PC-9 (cell line): Measurements from ENCODE around the gene HINT2. TPM values are rescaled to one million over a fixed set of nuclear protein-coding genes. Genes with fewer than 3 reads are reported as not detected.

Source experiments
- BruUV-seq: library from RNA; stranded (reverse); fragments of 400-500 nt; replicated peaks from 2 replicates; lab custom pipeline; 2021; lab: Mats Ljungman, UMichigan
- CTCF ChIA-PET: fragments of 300-600 bp; sonication (Branson Sonifier 250); formaldehyde crosslinking; loops from one replicate; lab custom pipeline; 2022; ENCODE audit warnings: antibody characterized with exemption; lab: Charles Lee
- POLR2A ChIA-PET: fragments of 300-600 bp; sonication (Branson Sonifier 250); formaldehyde crosslinking; loops from one replicate; lab custom pipeline; 2022; ENCODE audit warnings: antibody characterized with exemption; ENCODE audit not compliant: unreplicated experiment; lab: Charles Lee
- DNase-seq, 2 experiments: peaks; one replicate each; pipeline versions ENCODE4 v3.0.0 to v3.0.0-alpha.2; 2015 to 2022; ENCODE audit warnings: mixed read lengths in 1 of 2
- H2AFZ ChIP-seq: fragments of 200-600 bp; sonication (generic); 2 replicates; pipeline ENCODE4 v1.8.1; 2017; ENCODE audit warnings: antibody characterized with exemption
- H3F3A ChIP-seq: fragments of 200-600 bp; sonication (generic); 2 replicates; pipeline ENCODE4 v1.8.1; 2017; ENCODE audit warnings: antibody characterized with exemption, mild to moderate bottlenecking, low read depth; ENCODE audit not compliant: insufficient read depth
- H3K27ac ChIP-seq: fragments of 200-600 bp; sonication (generic); 2 replicates; pipeline ENCODE4 v1.6.1; 2016; ENCODE audit warnings: mixed run types
- H3K27me3 ChIP-seq: fragments of 200-600 bp; sonication (generic); 2 replicates; pipeline ENCODE4 v1.6.1; 2016; ENCODE audit warnings: low read depth, mixed run types; ENCODE audit not compliant: insufficient read depth
- H3K36me3 ChIP-seq: fragments of 200-600 bp; sonication (generic); 2 replicates; pipeline ENCODE4 v1.6.1; 2016; ENCODE audit warnings: low read depth, mixed run types
- H3K4me1 ChIP-seq: fragments of 200-600 bp; sonication (generic); replicated peaks from 2 replicates; pipeline ENCODE4 v1.6.1; 2016; ENCODE audit warnings: mixed run types; ENCODE audit not compliant: insufficient read depth
- H3K4me2 ChIP-seq: fragments of 200-600 bp; sonication (generic); 2 replicates; pipeline ENCODE4 v1.6.1; 2017; ENCODE audit warnings: mixed run types
- H3K4me3 ChIP-seq: fragments of 200-600 bp; sonication (generic); 2 replicates; pipeline ENCODE4 v1.6.1; 2016; ENCODE audit warnings: mixed run types
- H3K79me2 ChIP-seq: fragments of 200-600 bp; sonication (generic); 2 replicates; pipeline ENCODE4 v1.6.1; 2017; ENCODE audit warnings: low read depth, mixed run types
- H3K9me2 ChIP-seq: fragments of 200-600 bp; sonication (generic); 2 replicates; pipeline ENCODE4 v1.8.1; 2017; ENCODE audit warnings: mild to moderate bottlenecking; ENCODE audit not compliant: insufficient read depth
- H3K9me3 ChIP-seq: fragments of 200-600 bp; sonication (generic); 2 replicates; pipeline ENCODE4 v1.8.1; 2016; ENCODE audit warnings: low read depth; ENCODE audit not compliant: insufficient read depth
- H4K20me1 ChIP-seq: fragments of 200-600 bp; sonication (generic); 2 replicates; pipeline ENCODE4 v1.8.1; 2017; ENCODE audit not compliant: insufficient read depth
- CTCF ChIP-seq: fragments of 200-600 bp; sonication (generic); conservative IDR thresholded peaks from 2 replicates; pipeline ENCODE4 v1.6.1; 2017; ENCODE audit warnings: mixed run types, antibody characterized with exemption, mild to moderate bottlenecking, moderate library complexity
- EZH2 ChIP-seq: fragments of 200-600 bp; sonication (generic); IDR thresholded peaks from 2 replicates; pipeline ENCODE4 v1.8.0; 2017; ENCODE audit warnings: antibody characterized with exemption, low read depth
- intact Hi-C: fragments of 100-400 bp; cut with micrococcal nuclease; formaldehyde crosslinking; loops from one replicate; pipeline ENCODE4 v1.10.0; 2022; ENCODE audit not compliant: unreplicated experiment
- total RNA-seq: library from RNA; stranded (reverse); gene quantifications from 2 replicates; pipeline ENCODE4 v1.2.3, GENCODE V29; 2021

HINT2 gene
- total RNA-seq, 1 experiment from 2014 or later = 53.1 TPM

- H3K9me2 ChIP-seq = no peaks in the 10 kb centered on the region
- H3K4me1 ChIP-seq = 0 out of 2 replicates have a peak, but pooled peaks cover 7% of the 10 kb centered on the region
- no peak overlapping the region for H2AFZ ChIP-seq
- H3K9me3 ChIP-seq = no peaks in the 10 kb centered on the region
- H3K4me2 ChIP-seq = no peak overlapping the region
- H3F3A ChIP-seq = no peaks in the 10 kb centered on the region; the same call in 1 of the 2 replicates
- no TSS peak for BruUV-seq
- DNase-seq = no peak
- no peaks in the 10 kb centered on the region for H4K20me1 ChIP-seq
- ChIA-PET CTCF (no interaction called here), POLR2A (no interaction called here)
- intact Hi-C loops = no loop called here
- no peak overlapping the region for H3K27ac ChIP-seq
- no peak overlapping the region for H3K4me3 ChIP-seq
- H3K36me3 ChIP-seq = no peaks in the 10 kb centered on the region
- no peaks in the 10 kb centered on the region for H3K79me2 ChIP-seq
- no peak for TF ChIP-seq EZH2
- no peak for TF ChIP-seq CTCF
- H3K27me3 ChIP-seq = no peaks in the 10 kb centered on the region
These were observed 22.0 kb downstream of the HINT2 start for GRCh38 chr9:35792826-35793225.

- Histone ChIP-seq H4K20me1 (no peaks in the 10 kb centered on the region), H3K79me2 (no peaks in the 10 kb centered on the region), H3K9me3 (no peaks in the 10 kb centered on the region), H2AFZ (no peak overlapping the region), H3K9me2 (no peaks in the 10 kb centered on the region), H3K4me2 (no peak overlapping the region), H3K27me3 (no peaks in the 10 kb centered on the region), H3F3A (peaks cover 4% of the 10 kb centered on the region; the same call in 1 of the 2 replicates), H3K4me3 (no peak overlapping the region), H3K36me3 (no peaks in the 10 kb centered on the region), H3K27ac (no peak overlapping the region), H3K4me1 (0 out of 2 replicates have a peak, but pooled peaks cover 7% of the 10 kb centered on the region)
- CTCF ChIA-PET = no interaction called here
- BruUV-seq = no TSS peak
- POLR2A ChIA-PET = no interaction called here
- intact Hi-C loops = no loop called here
- DNase-seq = no peak
- TF ChIP-seq CTCF (no peak), EZH2 (no peak)
These were observed 22.6 kb downstream of the HINT2 start for GRCh38 chr9:35792024-35792813.

GRCh38 chr9:35791297-35791921, 23.4 kb downstream of the HINT2 start, which contains the start of gene NPR2:
NPR2 (plus strand) TSS chr9:35791591; CDS start chr9:35792409, 818 bp downstream.
- H3K4me3 ChIP-seq = no peak within 1 kb of the TSS
- H3K36me3 ChIP-seq = no peaks in the 10 kb centered on the region
- H4K20me1 ChIP-seq = no peaks in the 10 kb centered on the region
- BruUV-seq = no TSS peak
- no peak for DNase-seq
- ChIA-PET CTCF (no interaction called here), POLR2A (no interaction called here)
- H3F3A ChIP-seq = peaks cover 4% of the 10 kb centered on the region; the same call in 1 of the 2 replicates
- no peak within 1 kb of the TSS for H3K4me2 ChIP-seq
- H3K27ac ChIP-seq = no peak within 1 kb of the TSS
- H3K9me3 ChIP-seq = no peaks in the 10 kb centered on the region
- H3K4me1 ChIP-seq = 0 out of 2 replicates have a peak, but pooled peaks cover 7% of the 10 kb centered on the region
- no peaks in the 10 kb centered on the region for H3K9me2 ChIP-seq
- no peak within 1 kb of the TSS for H2AFZ ChIP-seq
- no peaks in the 10 kb centered on the region for H3K79me2 ChIP-seq
- intact Hi-C loops = no loop called here
- H3K27me3 ChIP-seq = no peaks in the 10 kb centered on the region
- TF ChIP-seq CTCF = no peak
- no peak for TF ChIP-seq EZH2
